GM12875 (cell line): Measurements from ENCODE around the gene DACH1.
A peak's percentile ranks its signal among the peaks of the same experiment; 100 is the strongest.

Experiments
- H3K4me3 ChIP-seq: one replicate; pipeline ENCODE4 v1.5.1; 2011; ENCODE audit warnings: low read depth, low read length, control low read depth
- TF ChIP-seq, protein P1 (sequence below): IDR thresholded peaks from 2 replicates; pipeline ENCODE4 v1.5.1; 2011; ENCODE audit warnings: low read depth, mild to moderate bottlenecking, control low read depth, inconsistent platforms, low read length, moderate library complexity, borderline replicate concordance; ENCODE audit not compliant: insufficient read depth

DACH1 gene

DNA sequence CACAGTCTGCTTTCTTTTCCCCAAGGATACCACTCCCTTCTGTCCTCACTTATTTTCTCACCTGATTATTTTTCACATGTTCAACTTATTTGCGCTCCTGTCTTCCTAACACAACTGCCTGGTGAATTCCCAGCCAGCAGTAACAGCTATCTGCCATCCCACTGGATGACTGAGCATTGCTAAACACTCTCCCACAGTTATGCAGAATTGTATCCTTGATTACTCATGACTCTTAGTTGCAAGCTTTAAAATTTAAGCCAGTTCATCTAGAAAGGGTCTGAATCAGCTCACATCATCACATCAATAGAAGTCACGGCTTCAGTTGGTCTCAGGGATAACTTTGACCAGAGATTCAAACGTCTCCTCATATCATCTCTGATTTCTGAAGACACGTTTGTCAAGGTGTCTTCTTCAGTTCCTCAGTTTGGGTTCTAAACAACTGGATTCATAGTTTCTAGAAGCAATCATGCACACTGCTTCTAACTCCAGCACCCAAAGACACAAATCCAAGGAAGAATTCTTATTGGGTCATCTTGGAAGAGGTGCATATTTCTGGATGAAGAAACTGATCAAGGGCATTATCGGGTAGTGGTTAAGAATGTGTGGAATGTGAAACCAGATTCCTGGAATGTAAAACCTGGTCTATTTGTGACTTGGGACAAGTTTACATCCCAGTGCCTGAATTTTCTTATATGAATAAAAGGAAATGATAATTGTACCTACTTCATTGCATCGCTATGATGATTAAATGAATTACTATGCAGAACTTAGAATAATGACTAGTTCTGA lies 13.9 kb upstream of the DACH1 start:
- no peak overlapping the region for H3K4me3 ChIP-seq
- TF ChIP-seq, protein P1, sequence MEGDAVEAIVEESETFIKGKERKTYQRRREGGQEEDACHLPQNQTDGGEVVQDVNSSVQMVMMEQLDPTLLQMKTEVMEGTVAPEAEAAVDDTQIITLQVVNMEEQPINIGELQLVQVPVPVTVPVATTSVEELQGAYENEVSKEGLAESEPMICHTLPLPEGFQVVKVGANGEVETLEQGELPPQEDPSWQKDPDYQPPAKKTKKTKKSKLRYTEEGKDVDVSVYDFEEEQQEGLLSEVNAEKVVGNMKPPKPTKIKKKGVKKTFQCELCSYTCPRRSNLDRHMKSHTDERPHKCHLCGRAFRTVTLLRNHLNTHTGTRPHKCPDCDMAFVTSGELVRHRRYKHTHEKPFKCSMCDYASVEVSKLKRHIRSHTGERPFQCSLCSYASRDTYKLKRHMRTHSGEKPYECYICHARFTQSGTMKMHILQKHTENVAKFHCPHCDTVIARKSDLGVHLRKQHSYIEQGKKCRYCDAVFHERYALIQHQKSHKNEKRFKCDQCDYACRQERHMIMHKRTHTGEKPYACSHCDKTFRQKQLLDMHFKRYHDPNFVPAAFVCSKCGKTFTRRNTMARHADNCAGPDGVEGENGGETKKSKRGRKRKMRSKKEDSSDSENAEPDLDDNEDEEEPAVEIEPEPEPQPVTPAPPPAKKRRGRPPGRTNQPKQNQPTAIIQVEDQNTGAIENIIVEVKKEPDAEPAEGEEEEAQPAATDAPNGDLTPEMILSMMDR, result no peak

DNA sequence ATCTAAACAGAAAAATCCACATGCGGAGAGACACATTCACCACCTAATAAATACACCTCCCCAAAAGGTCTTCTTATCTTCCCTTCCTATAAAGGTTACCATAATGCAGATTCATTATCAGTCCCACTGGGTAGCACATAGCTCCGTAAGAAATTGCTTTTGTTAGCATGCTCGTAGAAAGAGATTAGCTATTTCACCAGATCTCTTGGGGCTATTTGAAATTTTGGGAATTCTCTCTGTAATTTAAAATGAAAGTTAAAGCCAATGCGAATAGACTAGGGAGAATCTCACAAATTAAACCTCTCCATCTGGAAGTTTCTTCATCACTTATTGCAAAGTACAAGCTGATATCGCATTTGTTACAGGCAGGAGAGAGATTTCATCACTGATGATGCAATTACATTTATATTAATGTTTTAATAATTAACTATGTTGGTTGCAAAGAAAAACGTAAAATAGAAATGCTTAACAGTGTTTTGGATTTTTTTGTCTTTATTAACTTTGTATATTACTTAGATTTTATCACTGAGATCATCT lies 12.9 kb upstream of the DACH1 start:
- no peak overlapping the region for H3K4me3 ChIP-seq

DNA sequence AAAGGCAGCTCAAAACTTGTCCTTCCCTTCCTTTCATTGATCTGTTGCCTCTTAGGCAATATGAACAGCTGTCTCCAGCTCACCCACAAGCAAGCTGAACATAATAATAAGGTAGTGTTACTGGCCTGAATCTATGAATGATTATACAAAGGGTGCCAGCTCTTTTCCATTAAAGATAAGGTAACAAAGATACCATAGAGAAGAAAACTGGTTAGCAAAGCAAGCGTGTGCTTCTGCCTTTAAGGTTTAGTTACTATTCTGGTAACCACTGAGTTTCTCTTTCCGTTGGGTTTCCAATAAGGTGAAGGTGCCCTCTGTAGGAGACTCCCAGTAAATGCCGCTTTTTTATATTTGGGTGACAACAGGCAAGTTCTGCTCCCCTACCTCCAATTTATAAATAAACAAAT lies 12.1 kb upstream of the DACH1 start:
- TF ChIP-seq, protein P1, result peak; percentile 43; the same call in 1 of the 2 replicates
- no peak overlapping the region for H3K4me3 ChIP-seq

More for the DNA sequence above, 12.9 kb upstream of the DACH1 start:
- TF ChIP-seq, protein P1, result no peak

DNA sequence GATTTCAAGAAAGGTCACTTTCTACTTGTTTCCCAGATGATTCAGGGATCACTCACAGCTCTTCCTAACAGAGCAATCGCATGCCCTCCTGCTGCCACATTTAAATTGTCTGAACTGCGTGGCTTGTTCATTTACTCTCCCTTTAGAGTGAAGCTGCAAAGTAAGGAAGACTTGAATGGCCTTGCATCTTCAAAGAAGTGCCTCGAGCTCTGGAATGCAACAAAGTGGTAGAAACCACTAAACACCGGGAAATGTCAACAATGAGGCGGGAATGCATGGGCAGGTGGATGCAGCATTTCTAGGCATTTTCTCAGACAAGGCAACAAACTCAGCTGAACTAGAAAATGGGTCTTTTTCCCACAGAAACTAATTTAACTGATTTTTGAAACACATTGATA lies 10.3 kb upstream of the DACH1 start:
- TF ChIP-seq, protein P1, result no peak
- no peak overlapping the region for H3K4me3 ChIP-seq

DNA sequence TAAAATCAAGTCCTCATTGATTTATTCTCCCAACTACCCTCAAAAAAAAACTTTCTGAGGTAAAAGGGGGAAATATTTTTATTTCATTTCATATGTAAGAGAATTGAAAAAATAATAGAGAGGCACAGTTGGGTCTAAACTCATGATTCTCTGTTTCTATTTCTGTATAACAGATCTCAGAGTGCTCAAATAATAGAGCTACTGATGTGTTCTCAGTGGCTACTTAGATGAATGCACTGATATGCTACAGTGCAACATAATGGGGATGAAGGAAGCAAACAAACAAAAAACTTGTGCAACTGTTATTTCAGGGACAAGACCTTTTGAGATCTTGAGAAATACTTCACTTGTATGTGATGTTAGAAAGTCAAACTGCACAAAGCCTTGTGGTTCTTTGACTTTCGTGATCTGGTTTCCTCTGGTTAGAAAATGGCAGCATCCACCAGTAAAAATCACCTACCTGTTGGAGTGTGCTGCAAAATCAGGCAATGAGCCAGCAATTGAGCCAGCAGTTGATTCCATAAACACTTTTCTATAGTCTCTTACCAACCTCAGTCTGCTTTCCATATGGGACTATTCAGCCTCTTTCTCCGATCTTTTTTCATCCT lies 9.7 kb upstream of the DACH1 start:
- no peak overlapping the region for H3K4me3 ChIP-seq
- TF ChIP-seq, protein P1, result no peak

DNA sequence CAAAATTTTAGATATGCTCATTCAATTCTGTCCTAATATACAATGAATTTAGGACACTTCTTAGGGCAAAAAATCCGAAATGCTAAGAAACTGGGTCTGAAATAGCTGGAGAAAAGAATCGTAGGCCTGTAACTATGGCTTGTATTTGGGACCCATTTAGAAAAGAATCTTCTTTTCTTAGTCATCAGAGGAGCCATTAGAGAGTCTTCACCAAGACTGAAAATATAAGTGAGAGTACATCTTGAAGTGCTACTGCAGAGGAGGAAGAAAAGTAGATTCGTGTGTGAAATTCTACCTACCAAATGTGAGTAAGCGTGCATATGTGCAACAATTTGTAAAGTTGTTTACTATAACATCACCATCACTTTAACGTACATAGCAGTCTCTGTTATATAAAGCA lies 8.8 kb upstream of the DACH1 start:
- H3K4me3 ChIP-seq, result no peak overlapping the region
- TF ChIP-seq, protein P1, result no peak
